ENCODE measurements around the gene ASB18.

Gene ASB18

GRCh38 chr2:236172255-236173035 lies 91.8 kb downstream of the ASB18 start:
- DNase-seq: no peak

- no peak for DNase-seq
Observed at GRCh38 chr2:236171680-236172254, 92.4 kb downstream of the ASB18 start.

GRCh38 chr2:236171181-236171679 lies 93.0 kb downstream of the ASB18 start:
- DNase-seq: no peak

- no peak for DNase-seq
Observed at GRCh38 chr2:236170590-236171165, 93.5 kb downstream of the ASB18 start.

- DNase-seq: no peak
Observed at GRCh38 chr2:236169741-236170589, 94.2 kb downstream of the ASB18 start.

DNA sequence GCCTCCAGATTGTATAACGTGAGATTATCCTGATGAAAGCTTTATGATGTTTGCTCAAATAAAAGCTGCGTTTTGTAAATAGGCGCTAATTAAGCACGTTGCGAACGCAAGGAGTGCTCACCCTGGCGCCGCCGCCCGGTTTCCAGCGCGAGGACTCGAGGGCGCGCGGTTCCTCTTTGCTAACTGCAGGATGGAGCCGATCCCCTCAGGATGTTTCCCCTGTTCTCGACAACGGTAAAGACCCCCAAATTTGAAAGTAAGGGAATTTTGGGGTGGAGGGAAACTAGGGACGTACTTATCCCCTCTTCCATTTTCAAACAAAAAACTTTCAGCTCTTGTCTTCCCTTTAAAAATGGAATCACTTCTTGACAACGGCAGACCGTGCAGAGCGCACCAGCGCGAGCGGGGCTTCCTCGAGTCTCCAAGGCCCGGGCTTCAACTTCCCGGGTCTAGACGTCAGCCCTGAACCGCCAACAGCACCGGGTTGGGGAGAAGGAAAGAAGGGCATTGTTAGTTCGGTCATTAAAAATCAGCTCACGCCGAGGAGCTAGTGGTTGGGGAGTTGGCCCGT lies 95.0 kb downstream of the ASB18 start:
- no peak for DNase-seq

DNA sequence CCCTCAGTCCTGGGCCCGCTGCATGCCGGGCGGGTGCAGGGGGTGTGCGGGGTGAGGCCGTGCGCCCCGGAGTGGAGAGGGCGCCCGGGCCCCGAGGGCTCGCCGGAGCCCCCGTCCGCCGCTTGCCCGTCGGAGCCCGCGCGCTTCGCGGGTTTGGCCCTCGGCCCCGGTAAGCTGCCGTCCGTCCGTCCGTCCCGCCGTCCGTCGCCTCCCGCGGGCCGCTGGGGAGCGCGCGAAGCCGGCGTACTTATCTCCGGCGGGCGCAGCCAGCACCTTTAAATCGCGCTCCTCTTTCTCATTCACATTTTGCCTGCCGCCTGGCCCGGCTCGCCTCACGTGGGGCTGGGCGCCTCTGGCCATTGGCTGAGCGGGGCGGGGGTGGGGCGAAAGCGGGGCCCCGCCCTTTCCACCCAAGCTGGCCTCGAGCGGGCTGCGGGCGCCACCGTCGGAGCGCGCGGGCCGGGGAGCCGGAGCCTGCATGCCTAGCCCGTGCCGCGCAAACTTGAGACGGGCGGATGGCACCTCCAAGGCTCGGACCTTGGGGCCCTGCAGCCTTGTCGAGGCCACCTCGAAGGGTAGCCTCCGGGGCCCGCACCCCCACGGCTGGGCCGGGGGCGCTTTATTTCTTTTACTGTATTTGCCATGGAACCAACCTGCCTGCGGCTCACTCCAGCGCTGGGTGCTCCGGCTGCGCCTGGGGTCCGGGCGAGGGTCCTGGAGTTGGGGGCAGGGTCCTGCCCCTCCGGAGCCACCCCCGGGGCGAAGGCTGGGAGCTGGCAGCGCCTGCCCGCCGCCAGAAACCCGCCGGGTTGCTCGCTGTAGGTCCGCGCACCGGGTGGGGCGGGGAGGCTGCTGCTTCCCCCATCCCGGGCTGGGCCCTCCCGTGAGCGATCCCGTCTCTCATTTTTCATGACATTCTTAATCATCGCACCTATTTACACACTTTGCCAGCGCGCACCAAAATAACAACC lies 95.8 kb downstream of the ASB18 start, which contains the start of gene GBX2:
Gene GBX2 (minus strand): TSS at position 277 of the 971 bp plus-strand sequence. CDS start 415 bp downstream, outside the sequence.
- peak; percentile 16 for DNase-seq

DNA sequence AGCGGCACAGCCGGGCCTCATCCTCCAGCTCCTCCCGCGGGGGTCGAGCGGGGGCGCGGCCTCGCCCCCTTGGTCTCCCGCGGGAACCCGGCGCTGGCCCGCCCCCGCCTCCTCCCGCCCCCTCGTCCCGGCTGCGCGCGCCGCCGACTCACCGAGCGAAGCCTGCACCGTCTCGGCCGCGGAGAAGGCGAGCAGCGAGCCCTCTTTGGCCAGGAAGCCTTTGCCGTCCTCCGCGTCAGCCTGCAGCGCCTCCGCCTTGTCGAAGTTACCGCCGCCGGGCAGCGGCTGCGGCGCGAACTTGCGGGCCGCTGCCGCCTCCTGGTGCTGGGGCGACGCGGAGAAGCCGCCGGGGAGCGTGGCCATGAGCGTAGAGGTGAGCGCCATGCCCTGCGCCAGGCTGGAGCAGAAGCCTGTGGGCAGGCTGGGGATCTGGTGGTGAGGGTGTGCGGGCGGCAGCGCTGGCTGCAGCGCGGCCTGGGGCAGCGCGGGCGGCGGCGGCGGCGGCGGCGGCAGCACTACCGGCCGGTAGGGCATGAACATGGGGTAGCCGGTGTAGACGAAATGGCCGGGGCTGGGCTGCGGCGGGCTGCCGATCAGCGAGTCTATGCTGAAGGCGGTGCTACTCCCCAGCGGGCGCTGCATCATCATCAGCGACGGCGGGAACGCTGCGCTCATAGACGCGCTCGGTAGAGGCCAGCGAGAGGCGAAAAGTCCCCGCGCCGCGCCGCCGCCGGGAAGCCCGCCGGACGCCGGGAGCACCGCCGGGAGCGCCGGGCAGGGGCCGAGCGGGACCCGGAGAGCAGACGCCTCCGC lies 96.7 kb downstream of the ASB18 start:
- no peak for DNase-seq

- no peak for DNase-seq
Observed at GRCh38 chr2:236166796-236167296, 97.4 kb downstream of the ASB18 start.

DNA sequence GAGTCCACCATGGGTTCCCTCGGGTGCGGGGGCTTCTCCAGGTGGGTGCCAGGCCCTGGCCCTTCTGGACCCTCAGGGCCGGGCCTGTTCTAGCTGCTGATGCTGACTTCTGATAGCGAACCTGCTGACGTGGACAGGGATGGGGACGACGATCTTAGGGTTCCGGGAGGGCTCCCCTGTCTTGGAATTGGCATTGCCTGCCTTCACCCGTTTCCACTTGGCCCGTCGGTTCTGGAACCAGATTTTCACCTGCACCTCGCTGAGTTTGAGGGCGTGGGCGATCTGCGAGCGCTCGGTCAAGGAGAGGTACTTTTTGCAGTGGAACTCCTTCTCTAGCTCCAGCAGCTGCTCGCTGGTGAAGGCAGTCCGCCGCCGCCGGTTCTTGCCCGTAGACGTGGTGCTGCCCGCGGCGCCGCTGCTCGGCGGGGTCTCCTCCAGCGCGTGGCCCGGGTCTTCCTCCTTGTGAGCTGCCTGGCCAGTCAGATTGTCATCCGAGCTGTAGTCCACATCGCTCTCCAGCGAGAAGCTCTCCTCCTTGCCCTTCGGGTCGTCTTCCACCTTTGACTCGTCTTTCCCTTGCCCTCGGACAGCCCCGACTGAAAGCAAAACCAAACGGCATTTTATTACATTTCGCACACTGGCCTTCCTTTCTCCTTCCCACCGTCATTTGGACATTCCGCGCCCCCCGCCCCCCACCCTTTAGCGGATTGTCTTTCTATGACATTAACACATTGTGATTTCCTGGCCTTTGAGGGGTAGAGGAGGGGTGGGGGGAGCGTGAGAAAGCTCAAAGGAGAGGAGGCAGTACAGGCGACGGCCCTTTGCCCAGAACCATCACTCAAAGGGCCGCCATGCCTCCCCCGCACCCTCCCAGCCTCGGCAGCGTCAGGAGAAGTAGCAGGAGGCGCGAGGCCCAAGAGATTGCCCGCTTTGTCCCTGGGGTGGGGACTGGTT lies 98.1 kb downstream of the ASB18 start:
- no peak for DNase-seq

DNA sequence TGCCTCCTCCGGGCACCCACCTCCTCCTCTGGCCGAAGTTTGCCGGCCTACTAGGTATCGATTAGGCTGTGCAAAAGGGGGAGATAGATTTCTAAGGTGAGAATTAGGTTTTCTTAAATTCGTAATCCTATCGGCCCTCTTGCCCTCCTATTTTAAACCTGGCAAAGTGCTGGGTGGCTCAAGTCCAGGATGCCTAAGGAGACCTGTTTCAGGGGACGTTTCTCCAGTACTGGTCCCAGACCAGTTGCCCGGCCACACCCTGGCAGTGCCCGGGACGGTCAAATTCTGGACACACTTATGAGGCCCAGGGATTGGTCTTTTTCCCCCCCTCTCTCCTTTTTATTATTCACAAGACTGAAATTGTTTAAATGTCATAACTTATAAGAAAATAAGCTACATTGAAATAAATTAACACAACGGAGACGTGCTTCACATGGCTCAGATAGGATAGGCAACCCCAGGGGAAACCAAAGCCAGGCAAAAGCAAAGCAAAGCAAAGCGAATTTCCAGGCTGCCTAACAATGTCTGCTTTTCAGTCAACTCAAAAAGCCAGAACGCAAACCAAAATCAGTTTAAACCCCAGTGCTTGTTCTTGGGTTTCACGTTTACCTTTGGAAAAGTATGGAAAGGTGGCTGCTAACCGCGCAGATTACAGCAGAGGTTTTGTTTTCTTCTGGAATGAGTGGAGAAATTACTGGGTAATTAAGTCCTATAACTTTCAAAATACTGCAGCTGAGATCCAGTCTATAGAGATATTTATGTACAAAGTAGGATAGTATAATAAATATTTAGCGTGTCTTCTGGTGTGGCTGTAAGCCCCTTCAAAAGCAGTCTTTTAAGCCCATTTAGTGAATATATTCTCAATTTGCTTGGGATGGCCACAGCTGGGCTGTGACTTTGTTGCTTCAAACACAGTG lies 99.0 kb downstream of the ASB18 start:
- DNase-seq: no peak

- DNase-seq: no peak
Observed at GRCh38 chr2:236164201-236164924, 99.8 kb downstream of the ASB18 start.

DNA sequence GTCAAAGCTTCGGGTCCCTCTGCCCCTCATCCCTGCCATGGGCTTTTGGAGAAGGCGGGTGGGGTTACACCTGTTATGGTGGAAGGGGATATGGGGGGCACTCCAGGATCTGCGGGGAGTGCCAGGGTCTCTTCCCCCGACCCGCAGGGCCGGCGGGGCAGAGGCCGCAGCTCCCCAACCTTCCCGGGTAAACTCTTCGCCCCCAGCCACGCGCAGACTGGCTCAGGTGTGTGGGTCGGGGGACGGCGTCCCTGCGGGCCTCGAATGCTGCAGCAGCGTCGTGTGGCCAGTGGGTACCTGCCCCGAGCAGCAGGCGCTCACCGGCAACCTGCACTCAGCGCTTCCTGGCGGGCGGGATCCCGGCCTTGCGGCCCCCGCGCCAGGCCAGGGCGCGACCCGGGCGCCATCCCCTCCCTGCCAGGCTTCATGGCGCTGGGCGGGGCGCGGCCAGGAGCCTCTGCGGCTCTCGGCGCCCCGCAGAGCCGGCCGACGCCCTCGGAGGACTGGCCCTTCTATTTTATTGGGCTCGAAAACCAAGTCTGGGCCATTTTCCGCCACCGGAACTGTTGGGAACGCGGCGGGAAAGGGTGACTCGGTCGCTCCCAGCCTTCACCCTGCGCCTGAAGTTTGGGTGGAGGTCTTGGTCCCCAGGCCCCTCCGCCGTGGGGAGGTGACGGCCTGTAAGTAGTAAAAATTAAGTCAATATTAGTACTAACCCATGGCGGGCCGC lies 100.6 kb downstream of the ASB18 start:
- DNase-seq: no peak

GRCh38 chr2:236162882-236163470 lies 101.2 kb downstream of the ASB18 start:
- DNase-seq: no peak

GRCh38 chr2:236162031-236162845 lies 102.0 kb downstream of the ASB18 start:
- no peak for DNase-seq
